Middle frontal gyrus (tissue), 1 donor: ENCODE data around the gene GPR4.

Experiments
- DNase-seq: peaks from one replicate; pipeline ENCODE4 v3.0.0-alpha.2; 2015; ENCODE audit warnings: low spot score; ENCODE audit errors: extremely low spot score

Gene GPR4

DNA sequence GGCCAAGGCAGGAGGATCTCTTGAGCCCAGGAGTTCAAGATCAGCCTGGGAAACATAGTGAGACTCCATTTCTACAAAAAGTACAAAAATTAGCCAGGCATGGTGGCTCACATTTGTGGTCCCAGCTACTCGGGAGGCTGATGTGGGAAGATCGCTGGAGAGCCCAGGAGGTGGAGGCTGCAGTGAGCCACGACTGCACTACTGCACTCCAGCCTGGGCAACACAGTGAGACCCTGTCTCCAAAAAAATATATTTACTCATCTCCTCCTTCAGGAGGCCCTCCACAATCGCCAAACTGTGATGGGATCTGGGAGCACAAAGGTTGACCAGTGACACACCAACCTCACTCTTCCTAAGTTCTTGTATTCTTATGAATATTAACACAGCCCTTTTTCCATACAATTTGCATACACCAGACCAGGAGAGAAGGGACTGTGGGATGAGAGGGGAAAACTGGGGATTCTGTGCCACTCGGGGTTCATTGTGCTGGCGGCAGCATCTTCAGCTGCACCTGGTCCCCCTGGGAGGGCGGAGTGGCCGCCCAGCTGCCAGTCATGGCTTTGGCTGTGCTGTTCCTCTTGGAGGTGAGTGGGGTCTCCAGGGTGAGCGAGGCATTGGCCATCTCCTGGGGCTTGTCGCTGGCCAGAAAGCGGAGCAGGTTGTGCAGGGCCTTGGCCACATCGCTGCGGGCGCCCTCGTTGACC, 11.6 kb downstream of the GPR4 start:
- DNase-seq = no peak

- DNase-seq = no peak
These were observed 12.2 kb downstream of the GPR4 start for GRCh38 chr19:45589768-45590167.

DNA sequence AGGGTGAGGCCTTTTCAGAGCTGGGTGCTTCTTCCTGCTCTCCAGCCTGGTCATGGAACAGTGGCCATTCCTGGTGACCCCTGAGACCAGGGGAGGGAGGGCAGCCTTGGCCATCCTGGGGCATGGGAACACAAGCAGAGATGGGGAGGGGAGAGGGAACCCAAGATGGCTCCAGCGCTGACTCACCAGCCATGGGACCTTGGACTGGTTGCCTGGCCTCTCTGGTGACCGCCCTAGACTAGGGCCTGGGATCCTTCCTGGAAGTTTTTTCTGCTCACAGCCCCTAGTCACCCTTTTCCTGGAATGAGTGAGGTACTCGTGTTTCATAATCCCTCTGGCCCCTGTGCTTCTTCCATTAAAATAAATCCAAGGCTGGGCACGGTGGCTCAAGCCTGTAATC, 14.1 kb downstream of the GPR4 start:
- DNase-seq = no peak

DNA sequence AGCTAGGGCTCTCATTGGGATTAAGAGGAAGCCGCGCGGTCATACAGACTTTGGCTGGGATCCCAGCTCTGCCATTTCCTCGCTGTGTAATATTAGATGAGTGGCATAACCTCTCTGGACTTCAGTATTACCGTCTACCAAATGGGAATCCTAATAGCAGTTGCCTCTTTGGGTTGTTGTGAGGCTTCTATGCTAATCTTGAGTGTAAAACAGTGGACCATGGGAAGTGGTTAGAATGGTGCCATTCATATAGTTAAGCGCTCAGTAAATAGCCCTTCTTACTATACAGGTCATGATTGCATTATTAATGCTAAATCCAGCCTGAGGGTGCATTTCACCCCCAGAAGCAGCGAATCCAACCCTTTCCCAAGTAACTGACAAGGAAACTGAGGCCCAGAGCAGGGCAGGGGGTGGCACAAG, 16.8 kb downstream of the GPR4 start:
- DNase-seq = no peak

DNA sequence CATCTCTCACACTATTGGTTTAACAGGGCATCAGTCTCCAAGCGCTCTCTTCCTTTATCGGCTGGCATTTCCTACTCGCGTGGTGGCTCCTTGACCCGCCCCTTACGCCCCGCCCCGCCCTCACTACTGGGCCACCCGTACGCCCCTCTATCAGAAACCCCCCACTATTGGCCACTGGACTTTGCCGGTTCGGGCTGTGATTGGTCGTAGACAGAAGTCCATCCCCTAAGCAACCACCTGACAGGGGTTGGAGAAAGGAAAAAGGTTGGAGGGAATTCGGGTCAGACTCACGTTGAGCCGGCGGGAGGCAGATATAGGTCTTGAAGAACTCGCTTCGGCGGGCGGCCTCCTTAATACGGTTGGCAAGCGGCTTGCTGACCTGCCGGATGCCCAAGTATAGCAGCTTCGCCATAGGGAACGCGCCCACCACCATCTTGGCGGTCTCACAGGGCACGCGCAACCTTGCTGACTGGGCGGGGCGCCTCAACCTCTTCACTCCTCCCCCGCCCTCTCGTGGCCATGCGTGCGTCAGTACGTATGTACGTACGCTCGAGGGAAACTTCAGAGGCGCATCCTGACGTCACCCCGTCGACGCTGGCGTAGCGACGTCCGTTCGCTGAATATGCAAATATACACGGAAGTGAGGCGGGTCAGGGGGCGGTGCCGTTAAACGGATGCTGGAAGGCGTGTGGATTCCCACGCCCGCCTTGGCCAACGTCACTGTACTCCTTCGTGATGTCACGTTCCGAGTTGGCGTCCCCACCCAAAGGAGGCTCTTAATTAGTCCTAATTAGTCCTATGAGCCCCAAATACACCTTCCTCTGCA, 17.5 kb downstream of the GPR4 start, which contains the start of gene OPA3:
OPA3 (minus strand) TSS at position 471 of the 826 bp plus-strand sequence; CDS start at position 433, 38 bp downstream.
- DNase-seq = peak; percentile 100

DNA sequence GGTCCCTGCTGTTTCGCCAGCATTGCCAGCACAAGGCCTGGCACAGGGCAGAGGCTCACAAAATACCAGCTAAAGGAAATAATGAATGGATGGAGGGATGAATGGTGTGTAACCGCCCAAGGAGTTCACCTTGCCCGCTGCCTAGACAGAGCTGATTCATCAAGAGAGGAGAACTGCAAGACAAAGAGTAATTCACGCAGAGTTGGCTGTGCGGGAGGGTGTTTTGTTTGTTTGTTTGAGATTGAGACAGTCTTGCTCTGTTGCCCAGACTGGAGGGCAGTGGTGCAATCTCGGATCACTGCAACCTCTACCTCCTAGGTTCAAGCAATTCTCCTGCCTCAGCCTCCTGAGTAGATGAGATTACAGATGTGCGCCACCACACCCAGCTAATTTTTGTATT, 20.4 kb downstream of the GPR4 start:
- no peak for DNase-seq

DNA sequence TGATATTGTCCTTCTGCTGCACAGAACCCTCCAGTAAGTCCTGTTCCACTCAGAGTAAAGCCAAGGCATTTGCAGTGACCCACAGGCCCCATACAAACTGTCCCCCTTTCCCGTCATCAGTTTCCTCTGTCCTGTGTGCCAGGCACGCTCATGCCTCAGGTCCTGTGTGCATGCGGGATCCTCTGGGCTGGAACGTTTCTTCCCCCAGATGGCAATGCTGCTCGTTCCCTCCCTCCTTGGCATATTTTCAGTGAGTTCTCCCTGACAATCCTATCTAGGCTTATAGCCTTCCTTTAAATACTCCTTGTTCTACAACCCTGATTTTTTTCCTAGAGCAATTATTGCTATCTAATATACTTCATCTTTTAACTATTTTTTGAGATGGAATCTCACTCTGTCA, 23.2 kb downstream of the GPR4 start:
- no peak for DNase-seq

- DNase-seq = no peak
These were observed 24.7 kb downstream of the GPR4 start for GRCh38 chr19:45577111-45577905.

- DNase-seq = no peak
These were observed 25.3 kb downstream of the GPR4 start for GRCh38 chr19:45576682-45577081.

- DNase-seq = no peak
These were observed 26.8 kb downstream of the GPR4 start for GRCh38 chr19:45575216-45575615.

GRCh38 chr19:45574526-45574925, 27.5 kb downstream of the GPR4 start:
- no peak for DNase-seq

DNA sequence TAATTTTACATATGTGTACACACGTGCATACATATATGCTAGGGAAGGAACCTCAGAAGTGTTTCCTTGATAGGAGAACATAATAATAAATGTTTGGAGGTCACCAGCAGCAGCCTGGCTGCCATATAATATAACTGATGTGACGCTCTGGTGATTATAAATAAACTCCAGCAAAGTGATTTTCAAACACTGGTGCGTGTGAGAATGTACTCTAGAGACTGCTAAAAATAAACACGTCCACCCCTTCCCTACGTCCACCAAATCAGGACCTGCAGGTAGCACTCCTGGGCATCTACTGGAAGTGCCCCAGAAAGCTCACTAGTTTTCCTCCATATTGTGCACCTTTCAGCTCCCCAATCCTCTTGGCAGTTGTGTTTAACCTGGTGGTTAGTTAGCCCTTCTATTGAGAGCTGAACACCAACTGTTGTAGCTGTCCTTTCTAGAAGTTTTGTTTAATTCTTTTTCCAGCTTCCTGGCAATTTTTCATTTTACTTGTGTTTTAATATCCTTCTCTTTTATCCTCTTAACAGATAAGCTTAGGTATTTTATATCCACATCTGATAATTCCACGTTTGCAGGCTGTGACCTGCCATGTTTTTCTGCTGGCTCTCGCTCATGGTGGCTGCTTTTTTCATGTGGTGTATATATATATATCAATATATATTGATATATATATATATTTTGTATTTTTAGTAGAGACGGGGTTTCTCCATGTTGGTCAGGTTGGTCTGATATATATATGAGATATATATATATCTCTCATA, 30.4 kb downstream of the GPR4 start:
- no peak for DNase-seq

GRCh38 chr19:45569619-45570421, 32.2 kb downstream of the GPR4 start:
- no peak for DNase-seq

- no peak for DNase-seq
These were observed 33.3 kb downstream of the GPR4 start for GRCh38 chr19:45568732-45569131.

DNA sequence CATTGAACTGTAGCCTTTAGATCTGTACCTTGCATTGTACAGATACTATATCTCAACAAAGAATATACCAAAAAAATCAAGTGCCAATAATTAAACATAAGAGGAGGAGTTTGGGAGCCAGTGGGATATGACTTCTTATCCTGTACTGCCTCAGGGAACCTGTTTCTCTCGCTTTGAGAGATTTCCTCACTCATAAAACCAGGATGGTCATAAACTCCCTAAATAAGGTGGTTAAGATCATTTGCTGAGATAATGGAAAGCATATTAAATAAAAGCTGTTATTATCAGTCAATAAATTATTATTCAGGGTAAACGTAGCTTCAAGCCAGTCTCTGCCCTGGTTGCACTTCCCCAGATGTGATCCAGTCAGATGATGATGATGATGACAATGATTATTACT, 34.4 kb downstream of the GPR4 start:
- DNase-seq = no peak

DNA sequence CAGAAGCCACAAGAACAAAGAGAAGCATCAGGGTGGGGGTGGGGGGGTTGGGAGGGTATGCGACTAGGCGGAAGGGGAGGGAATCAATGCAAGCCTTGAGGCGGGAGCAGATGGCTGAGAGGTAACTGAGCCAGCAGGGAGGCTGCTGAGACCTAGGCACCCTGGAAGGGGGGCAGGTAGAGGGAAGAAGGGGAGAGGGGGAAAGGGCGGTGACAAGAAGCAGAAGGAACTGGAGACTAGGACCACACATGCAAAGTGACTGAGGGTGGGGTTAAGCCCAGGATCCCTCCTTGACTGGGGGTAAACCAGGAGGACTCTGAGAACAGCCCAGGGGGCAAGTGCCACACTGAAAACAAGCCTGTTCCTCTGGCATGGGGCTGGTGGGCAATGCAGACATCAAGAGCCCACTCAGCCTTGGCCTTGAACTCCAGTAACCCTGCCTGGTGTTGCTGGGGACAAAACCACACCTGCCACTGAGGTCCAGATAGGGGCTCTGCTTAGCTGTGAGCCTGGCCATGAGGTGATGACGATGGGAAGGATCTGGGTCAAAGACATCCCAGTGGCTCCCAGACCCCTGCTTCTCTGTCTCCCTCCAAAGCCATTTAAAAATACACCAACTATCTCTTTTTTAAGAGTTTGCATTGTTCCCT, 37.8 kb downstream of the GPR4 start:
- DNase-seq = no peak

- no peak for DNase-seq
These were observed 41.3 kb downstream of the GPR4 start for GRCh38 chr19:45560686-45561085.

GRCh38 chr19:45560038-45560437, 42.0 kb downstream of the GPR4 start:
- DNase-seq = no peak

DNA sequence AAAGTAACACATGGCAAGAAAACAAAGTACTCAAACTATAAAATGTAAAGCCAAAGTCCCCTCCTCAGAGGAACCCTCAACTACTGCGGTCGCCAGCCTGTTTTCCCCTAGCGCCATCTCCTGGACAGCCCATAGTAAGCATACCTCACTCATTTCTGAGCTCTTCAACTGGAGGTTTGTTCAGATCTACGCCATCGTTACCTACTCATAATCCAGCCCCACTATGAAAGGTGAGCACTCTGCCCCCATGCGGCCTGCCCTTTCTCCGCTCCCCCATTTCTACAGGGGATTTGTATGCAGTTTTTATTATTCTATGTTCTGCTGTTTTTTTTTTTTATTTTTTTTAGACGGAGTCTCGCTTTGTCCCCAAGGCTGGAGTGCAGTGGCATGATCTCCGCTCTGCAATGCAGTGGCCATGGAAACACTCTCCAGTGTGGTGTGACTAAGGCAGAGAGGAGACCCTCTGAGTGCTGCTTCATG, 43.6 kb downstream of the GPR4 start:
- DNase-seq = no peak

DNA sequence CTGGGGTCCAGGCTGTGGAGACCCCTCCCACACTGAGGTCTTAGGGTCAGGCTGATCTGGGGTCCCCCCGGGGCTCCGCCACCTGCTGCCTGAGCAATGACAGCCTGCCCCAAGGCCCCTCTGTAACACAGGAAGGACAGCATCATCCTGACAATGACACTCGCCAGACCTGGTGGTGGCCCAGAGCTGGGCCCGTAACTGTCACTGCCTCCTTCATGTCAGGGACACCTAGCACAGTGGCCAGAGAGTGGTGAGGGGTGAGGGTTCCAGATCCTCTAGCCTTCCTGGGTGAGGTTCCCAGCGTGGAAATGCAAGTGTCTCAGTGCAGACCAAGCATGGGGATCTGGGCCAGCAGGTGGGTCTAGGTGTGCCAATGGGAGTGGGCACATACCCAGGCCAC, 45.2 kb downstream of the GPR4 start:
- DNase-seq = no peak
